SKM-1 treated with dmso at 0.1 percent for 144 hours (cell line): ENCODE results near the gene SPATA21.

Source experiments
- DNase-seq: peaks from one replicate; lab custom pipeline; 2025; ENCODE audit not compliant: unreplicated experiment; lab: John Stamatoyannopoulos, UW

SPATA21 gene

DNA sequence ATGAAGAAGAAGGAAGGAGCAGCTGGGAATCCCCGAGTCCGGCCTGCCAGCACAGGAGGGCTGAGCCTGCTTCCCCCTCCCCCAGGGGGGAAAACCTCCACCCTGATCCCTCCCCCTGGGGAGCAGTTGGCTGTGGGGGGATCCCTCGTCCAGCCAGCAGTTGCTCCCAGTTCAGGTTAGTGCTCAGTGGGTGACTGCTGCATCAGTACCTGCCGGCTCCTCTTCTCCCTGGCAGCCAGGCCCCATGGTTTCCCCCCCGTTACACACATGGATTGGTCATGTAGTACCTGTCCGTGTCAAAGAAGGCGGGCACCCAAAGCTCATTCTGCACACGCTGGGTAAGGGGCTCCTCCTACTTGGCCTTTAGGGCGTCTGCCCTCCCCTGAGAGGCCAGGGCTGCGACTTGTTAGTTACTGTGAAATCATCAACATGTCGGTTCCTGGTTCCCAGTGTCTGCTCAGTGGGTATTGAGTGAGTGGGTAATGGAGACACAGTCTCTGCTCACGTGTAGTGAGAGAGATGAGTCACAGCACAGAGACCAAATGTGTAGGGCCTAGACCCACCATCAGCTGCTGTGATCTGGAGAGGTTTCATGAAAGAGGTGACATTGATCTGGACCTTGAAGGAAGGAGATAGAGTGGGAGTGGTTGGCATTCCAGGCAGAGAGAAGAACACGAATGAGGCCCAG lies 14.8 kb upstream of the SPATA21 start:
- no peak for DNase-seq

- no peak for DNase-seq
These were observed 13.7 kb upstream of the SPATA21 start for GRCh38 chr1:16450863-16451481.

DNA sequence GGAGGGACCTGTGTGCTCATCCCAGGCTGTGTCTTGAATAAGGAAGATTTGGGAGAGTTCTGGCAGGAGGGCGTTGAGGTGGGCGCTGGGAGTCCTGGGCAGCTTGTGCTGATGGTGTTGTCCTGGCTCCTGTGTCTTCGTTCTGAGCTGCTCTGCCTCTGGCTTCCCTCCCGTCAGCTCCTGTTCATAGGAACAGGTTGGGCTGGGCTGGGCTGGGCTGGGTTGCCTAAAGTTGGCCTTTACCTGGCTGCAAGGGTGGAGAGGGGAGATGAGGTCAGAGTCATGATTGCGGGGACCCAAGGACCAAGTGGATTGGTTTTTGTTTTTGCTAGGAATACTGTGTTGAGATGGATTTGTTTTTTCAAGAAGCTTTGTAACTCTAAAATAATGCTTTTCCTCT lies 12.4 kb upstream of the SPATA21 start:
- DNase-seq: no peak

- DNase-seq: no peak
These were observed 11.8 kb upstream of the SPATA21 start for GRCh38 chr1:16449065-16449464.

- no peak for DNase-seq
These were observed 10.4 kb upstream of the SPATA21 start for GRCh38 chr1:16447641-16448040.

DNA sequence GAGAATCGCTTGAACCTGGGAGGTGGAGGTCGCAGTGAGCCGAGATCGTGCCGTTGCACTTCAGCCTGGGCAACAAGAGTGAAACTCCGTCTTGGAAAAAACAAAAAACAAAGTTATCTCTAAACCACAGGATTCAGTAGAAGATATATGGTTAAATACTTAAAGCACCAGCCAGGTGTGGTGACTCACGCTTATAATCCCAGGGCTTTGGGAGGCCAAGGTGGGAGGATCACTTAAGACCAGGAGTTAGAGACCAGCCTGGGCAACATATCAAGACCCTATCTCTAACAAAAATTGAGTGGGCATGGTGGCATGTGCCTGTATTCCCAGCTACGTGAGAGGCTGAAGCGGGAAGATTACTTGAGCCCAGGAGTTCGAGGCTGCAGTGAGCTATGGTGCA lies 8.9 kb upstream of the SPATA21 start:
- DNase-seq: no peak

GRCh38 chr1:16445052-16445451 lies 7.8 kb upstream of the SPATA21 start:
- DNase-seq: no peak

GRCh38 chr1:16443975-16444770 lies 6.9 kb upstream of the SPATA21 start:
- no peak for DNase-seq

DNA sequence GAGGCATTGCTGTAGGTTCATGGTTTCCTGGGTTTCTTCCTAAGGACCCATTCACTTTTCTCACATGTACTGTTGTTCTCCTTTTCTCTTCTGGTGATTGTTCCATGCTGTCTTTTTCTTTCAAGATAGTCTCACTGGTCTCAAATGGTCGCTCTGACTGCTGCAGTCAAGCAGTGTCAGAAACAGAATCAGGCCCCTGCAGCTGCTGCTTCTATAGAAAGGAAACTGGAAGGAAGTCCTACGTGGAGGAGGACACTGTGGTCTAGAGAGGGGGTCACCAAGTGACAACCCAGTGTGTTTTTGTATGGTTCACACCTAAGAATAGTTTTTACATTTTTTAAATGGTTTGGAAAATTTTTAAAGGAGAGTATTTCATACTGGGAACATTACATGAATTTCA lies 5.7 kb upstream of the SPATA21 start:
- DNase-seq: no peak

GRCh38 chr1:16442265-16442664 lies 5.0 kb upstream of the SPATA21 start:
- DNase-seq: no peak

DNA sequence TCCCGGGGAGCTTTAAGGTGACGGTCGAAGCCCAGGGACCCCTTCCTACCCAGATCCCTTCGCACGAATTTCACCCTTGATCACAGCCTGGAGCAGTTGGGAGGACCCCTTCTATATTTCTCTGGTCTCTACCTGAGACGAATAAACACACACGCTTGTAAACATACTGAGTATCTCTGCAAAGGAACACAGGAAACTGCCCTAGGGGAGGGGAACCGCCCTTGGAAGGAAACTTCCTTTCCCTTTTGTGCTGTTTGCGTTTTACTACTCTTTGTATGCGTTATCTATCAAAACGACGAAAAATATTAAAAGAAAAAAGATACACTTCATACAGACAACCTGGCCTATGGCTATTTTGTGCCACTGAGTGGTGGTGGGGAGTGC lies 4.0 kb upstream of the SPATA21 start:
- DNase-seq: no peak

DNA sequence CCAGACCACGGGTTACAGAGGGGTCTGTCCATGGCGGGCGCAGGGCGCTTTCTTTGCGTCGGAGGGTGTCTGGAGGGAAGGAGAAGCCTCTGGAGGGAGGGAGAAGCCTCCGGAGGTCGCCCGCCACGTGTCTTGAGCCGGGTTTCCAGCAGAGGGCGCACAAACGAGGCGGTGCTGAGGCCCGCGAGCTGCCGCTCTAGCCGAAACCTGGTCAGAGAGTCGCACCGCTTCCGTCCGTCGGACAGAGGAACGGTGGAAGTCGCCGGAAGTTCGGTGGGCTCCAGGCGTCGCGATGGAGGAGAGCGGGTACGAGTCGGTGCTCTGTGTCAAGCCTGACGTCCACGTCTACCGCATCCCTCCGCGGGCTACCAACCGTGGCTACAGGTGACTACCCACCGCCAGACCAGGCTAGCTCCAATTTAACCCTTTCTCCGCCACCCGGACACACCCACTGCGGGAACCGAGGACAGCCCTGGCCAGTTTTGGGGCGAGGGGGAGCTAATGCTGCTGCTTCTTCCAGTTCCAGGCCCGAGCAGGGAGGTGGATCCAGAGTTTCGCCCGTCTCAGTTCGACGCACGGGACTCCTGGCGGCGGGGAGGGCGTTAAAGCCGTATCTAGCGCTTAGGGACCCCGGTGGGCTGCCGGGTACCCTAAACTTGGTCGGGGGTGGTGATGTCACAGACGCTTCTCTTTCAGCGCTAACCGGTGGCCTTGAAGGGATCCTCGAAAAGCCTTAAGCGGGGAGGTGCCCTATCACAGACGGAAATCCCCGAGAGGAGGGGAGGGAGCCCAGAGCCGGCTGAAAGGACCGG lies 3.5 kb upstream of the SPATA21 start, which contains the start of gene NECAP2:
NECAP2 (plus strand) TSS at position 255 of the 812 bp plus-strand sequence; CDS start at position 293, 38 bp downstream.
- peak; percentile 93 for DNase-seq

DNA sequence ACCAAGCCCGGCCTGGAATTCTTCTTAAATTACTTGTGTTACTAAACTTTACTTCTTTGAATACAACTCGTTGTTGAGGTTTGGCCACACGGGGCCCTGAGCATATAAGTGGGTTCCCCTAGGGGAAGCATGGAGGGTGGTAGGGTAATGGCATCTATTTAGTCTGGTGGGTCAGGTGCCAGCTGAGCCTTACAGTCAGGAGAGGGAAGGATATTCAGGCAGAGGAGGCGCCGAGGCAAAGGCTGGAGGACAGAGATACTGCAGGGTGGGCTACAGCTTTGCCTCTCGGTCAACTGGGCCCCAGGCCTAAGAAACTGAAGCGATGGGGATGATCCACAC lies 2.9 kb upstream of the SPATA21 start:
- no peak for DNase-seq

GRCh38 chr1:16438924-16439323 lies 1.7 kb upstream of the SPATA21 start:
- DNase-seq: no peak

- DNase-seq: no peak
These were observed 1.3 kb upstream of the SPATA21 start for GRCh38 chr1:16438516-16438915.

- DNase-seq: no peak
These were observed 2.7 kb downstream of the SPATA21 start for GRCh38 chr1:16434501-16434900.

DNA sequence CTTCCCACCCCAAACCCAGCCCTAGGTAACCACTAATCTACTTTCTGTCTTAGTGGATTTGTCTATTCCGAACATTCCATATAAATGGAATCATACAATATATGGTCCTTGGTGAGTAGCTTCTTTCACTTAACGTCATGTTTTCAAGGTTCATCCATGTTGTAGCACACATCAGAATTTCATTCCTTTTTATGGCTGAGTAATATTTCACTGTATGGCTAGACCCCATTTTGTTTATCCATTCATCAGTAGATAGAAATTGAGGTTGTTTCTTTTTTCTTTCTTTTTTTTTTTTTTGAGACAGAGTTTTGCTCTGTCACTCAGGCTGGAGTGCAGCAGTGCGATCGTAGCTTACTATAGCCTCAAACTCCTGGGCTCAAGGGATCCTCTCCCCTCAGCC lies 3.2 kb downstream of the SPATA21 start:
- no peak for DNase-seq

GRCh38 chr1:16433030-16433429 lies 4.2 kb downstream of the SPATA21 start:
- DNase-seq: no peak

- DNase-seq: no peak
These were observed 6.6 kb downstream of the SPATA21 start for GRCh38 chr1:16430606-16431005.

DNA sequence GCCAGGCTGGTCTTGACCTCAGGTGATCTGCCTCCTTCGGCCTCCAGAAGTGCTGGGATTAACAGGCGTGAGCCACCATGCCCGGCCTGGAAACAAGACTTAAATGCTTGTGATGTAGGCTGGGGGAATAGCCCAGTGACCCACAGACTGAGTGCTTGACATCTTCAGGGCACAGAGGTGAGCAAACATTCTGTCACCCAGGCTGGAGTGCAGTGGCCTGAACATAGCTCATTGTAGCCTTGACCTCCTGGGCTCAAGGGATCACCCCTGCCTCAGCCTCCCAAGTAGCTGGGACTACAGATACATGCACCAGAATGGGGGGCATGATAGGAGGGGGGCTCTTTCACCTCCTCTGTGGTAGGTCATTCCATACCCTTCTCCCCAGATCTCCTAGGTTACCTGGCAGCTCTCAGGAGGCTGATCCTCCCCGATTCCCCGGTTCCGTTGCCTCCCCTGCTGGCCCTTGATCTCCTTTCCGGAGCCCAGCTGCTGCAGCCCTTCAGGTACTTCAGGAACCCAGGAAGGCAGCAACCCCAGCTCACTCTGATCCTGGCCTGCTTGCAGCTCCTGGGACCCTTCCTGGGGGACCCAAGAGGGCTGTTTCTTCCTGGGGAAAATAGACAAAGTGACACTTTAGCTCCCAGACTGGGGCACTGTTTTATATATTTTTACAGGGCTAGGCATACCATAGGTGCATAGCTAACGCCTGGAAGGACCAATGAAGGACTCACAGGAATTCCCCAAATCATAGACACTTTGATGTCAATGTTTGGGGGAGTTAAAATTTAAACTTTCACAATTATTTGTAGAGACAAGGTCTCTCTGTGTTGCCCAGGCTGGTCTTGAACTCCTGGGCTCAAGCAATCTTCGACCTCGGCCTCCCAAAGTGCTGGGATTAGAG lies 11.8 kb downstream of the SPATA21 start:
- DNase-seq: no peak
